GM23338 (cell line): Measurements from ENCODE around the gene CPNE6. TPM values are rescaled to one million over a fixed set of nuclear protein-coding genes. Genes with fewer than 3 reads are reported as not detected.

Experiments used
- ATAC-seq: fragments of 200-7000 bp; cut with Tn5 transposase; 3 replicates; pipeline ENCODE4 v1.9.1; 2020
- DNase-seq: peaks from one replicate; pipeline ENCODE4 v3.0.0-alpha.2; 2015; ENCODE audit warnings: low spot score
- H2AFZ ChIP-seq: fragments of 200-600 bp; sonication (generic); 2 replicates; pipeline ENCODE4 v1.8.0; 2016; ENCODE audit warnings: antibody characterized with exemption, mild to moderate bottlenecking, moderate library complexity
- H3F3A ChIP-seq: fragments of 200-600 bp; sonication (generic); replicated peaks from 2 replicates; pipeline ENCODE4 v1.8.0; 2017; ENCODE audit warnings: antibody characterized with exemption, mixed run types, low read depth
- H3K27ac ChIP-seq: fragments of 200-600 bp; sonication (generic); 2 replicates; pipeline ENCODE4 v1.6.1; 2016; ENCODE audit warnings: low read depth
- H3K27me3 ChIP-seq: fragments of 200-600 bp; sonication (generic); 2 replicates; pipeline ENCODE4 v1.8.0; 2016; ENCODE audit warnings: mild to moderate bottlenecking, mixed run types, moderate library complexity; ENCODE audit not compliant: insufficient read depth
- H3K36me3 ChIP-seq: fragments of 200-600 bp; sonication (generic); 2 replicates; pipeline ENCODE4 v1.8.0; 2016; ENCODE audit warnings: mild to moderate bottlenecking; ENCODE audit not compliant: insufficient read depth
- H3K4me1 ChIP-seq: fragments of 200-600 bp; sonication (generic); 2 replicates; pipeline ENCODE4 v1.8.0; 2016; ENCODE audit warnings: mild to moderate bottlenecking, moderate library complexity; ENCODE audit not compliant: insufficient read depth
- H3K4me2 ChIP-seq: fragments of 200-600 bp; sonication (generic); 2 replicates; pipeline ENCODE4 v1.7.1; 2017; ENCODE audit warnings: mixed run types
- H3K4me3 ChIP-seq: fragments of 200-600 bp; sonication (generic); 2 replicates; pipeline ENCODE4 v1.6.1; 2016; ENCODE audit warnings: mixed run types
- H3K79me2 ChIP-seq: fragments of 200-600 bp; sonication (generic); replicated peaks from 2 replicates; pipeline ENCODE4 v1.8.0; 2017; ENCODE audit warnings: mild to moderate bottlenecking; ENCODE audit not compliant: insufficient read depth
- H3K9me2 ChIP-seq: fragments of 200-600 bp; sonication (generic); 2 replicates; pipeline ENCODE4 v1.8.0; 2017; ENCODE audit not compliant: insufficient read depth
- H4K20me1 ChIP-seq: fragments of 200-600 bp; sonication (generic); replicated peaks from 2 replicates; pipeline ENCODE4 v1.8.0; 2017; ENCODE audit warnings: mild to moderate bottlenecking; ENCODE audit not compliant: insufficient read depth
- H3K27ac Mint-ChIP-seq: 2 replicates; pipeline ENCODE4 v1.8.0; 2020; ENCODE audit warnings: inconsistent platforms, mild to moderate bottlenecking, moderate library complexity, mixed read lengths
- H3K27me3 Mint-ChIP-seq: 3 replicates; pipeline ENCODE4 v1.8.0; 2022; ENCODE audit warnings: low read depth, mild to moderate bottlenecking, moderate library complexity, mixed read lengths, inconsistent platforms; ENCODE audit not compliant: insufficient read depth, poor library complexity
- H3K36me3 Mint-ChIP-seq: 3 replicates; pipeline ENCODE4 v1.8.0; 2021; ENCODE audit warnings: low read depth, mild to moderate bottlenecking, inconsistent platforms, moderate library complexity, mixed read lengths
- H3K4me1 Mint-ChIP-seq: 3 replicates; pipeline ENCODE4 v1.8.0; 2020; ENCODE audit warnings: mild to moderate bottlenecking, inconsistent platforms, mixed read lengths
- H3K4me3 Mint-ChIP-seq: 3 replicates; pipeline ENCODE4 v1.8.0; 2021; ENCODE audit warnings: moderate library complexity, mild to moderate bottlenecking, inconsistent platforms, mixed read lengths
- H3K9me3 Mint-ChIP-seq: 3 replicates; pipeline ENCODE4 v1.8.0; 2020; ENCODE audit warnings: moderate library complexity, mild to moderate bottlenecking, inconsistent platforms, mixed read lengths
- CREB1 ChIP-seq: fragments of 250-450 bp; sonication (Bioruptor Pico); IDR thresholded peaks from 2 replicates; pipeline ENCODE4 v1.5.0; 2020; ENCODE audit warnings: low read depth, mild to moderate bottlenecking, moderate library complexity
- CTCF ChIP-seq, 2 experiments: fragments of 200-600 bp in 1 of 2; sonication (generic) in 1 of 2; conservative IDR thresholded peaks; 2 replicates each; pipeline versions ENCODE4 v1.5.1 to v1.6.1; 2016 to 2017; ENCODE audit warnings: antibody characterized with exemption in 2 of 2, low read depth in 2 of 2, mild to moderate bottlenecking in 2 of 2, moderate library complexity in 1 of 2
- ETS1 ChIP-seq: IDR thresholded peaks from 2 replicates; pipeline ENCODE4 v1.6.1; 2016; ENCODE audit warnings: antibody characterized with exemption
- EZH2 ChIP-seq: fragments of 200-600 bp; sonication (generic); IDR thresholded peaks from one replicate; pipeline ENCODE4 v1.8.0; 2017; ENCODE audit warnings: antibody characterized with exemption, mild to moderate bottlenecking, low read depth; ENCODE audit not compliant: unreplicated experiment
- EZH2phosphoT487 ChIP-seq: fragments of 200-600 bp; sonication (generic); IDR thresholded peaks from one replicate; pipeline ENCODE4 v1.8.1; 2018; ENCODE audit warnings: antibody characterized with exemption; ENCODE audit not compliant: unreplicated experiment
- JUNB ChIP-seq: IDR thresholded peaks from one replicate; pipeline ENCODE4 v1.6.1; 2016; ENCODE audit warnings: antibody characterized with exemption; ENCODE audit not compliant: unreplicated experiment
- NANOG ChIP-seq: IDR thresholded peaks from 2 replicates; pipeline ENCODE4 v1.6.1; 2016; ENCODE audit warnings: antibody characterized with exemption, borderline replicate concordance
- POLR2AphosphoS5 ChIP-seq: IDR thresholded peaks from 2 replicates; pipeline ENCODE4 v1.6.1; 2016; ENCODE audit warnings: antibody characterized with exemption, low read depth
- REST ChIP-seq: IDR thresholded peaks from one replicate; pipeline ENCODE4 v1.6.1; 2018; ENCODE audit warnings: antibody characterized with exemption; ENCODE audit not compliant: unreplicated experiment
- STAT1 ChIP-seq: IDR thresholded peaks from one replicate; pipeline ENCODE4 v1.6.1; 2016; ENCODE audit warnings: antibody characterized with exemption; ENCODE audit not compliant: unreplicated experiment
- ZNF114 ChIP-seq: fragments of 250-450 bp; sonication (Bioruptor Pico); IDR thresholded peaks from 2 replicates; pipeline ENCODE4 v1.5.0; 2020; ENCODE audit warnings: mild to moderate bottlenecking, moderate library complexity
- ZNF331 ChIP-seq: fragments of 250-450 bp; sonication (Bioruptor Pico); IDR thresholded peaks from 2 replicates; pipeline ENCODE4 v1.5.0; 2020; ENCODE audit warnings: low read depth, mild to moderate bottlenecking, moderate library complexity
- polyA plus RNA-seq: library from polyadenylated mRNA; unstranded; fragments of >200 nt; fragmentation: Nextera tagmentation; extraction: Ambion mirVana; gene quantifications from 2 replicates; pipeline ENCODE4 v1.2.1, GENCODE V29; 2016
- total RNA-seq: library from RNA; depleted of rRNA; stranded (reverse); fragments of >200 nt; shearing (Covaris generic); gene quantifications from 2 replicates; pipeline ENCODE4 v1.2.3, GENCODE V29; 2014
- TF ChIP-seq, protein P1 (sequence below): fragments of 250-450 bp; sonication (Bioruptor Pico); IDR thresholded peaks from 2 replicates; pipeline ENCODE4 v1.5.0; 2020; ENCODE audit warnings: mild to moderate bottlenecking, moderate library complexity

CPNE6 gene
- total and polyA plus RNA-seq, 2 experiments from 2014 or later: 0.16 TPM; not detected in 1

- H3K27ac Mint-ChIP-seq: no peak overlapping the region
- Histone ChIP-seq H3K4me1 (no peaks in the 10 kb centered on the region), H4K20me1 (no peaks in the 10 kb centered on the region), H3K4me2 (no peak overlapping the region), H3K27me3 (no peaks in the 10 kb centered on the region), H3K27ac (no peak overlapping the region), H3K36me3 (no peaks in the 10 kb centered on the region), H3K79me2 (no peaks in the 10 kb centered on the region), H3K9me2 (no peaks in the 10 kb centered on the region), H2AFZ (no peak overlapping the region), H3K4me3 (no peak overlapping the region), H3F3A (no peaks in the 10 kb centered on the region)
- ATAC-seq (no peak), DNase-seq (no peak)
- peaks cover 6% of the 10 kb centered on the region; the same call in 2 of the 3 replicates for H3K36me3 Mint-ChIP-seq
- no peak overlapping the region for H3K4me3 Mint-ChIP-seq
- no peaks in the 10 kb centered on the region; the same call in 2 of the 3 replicates for H3K9me3 Mint-ChIP-seq
- peaks cover 7% of the 10 kb centered on the region; the same call in 1 of the 3 replicates for H3K4me1 Mint-ChIP-seq
- H3K27me3 Mint-ChIP-seq: peaks cover 2% of the 10 kb centered on the region
- TF ChIP-seq ZNF331 (CRISPR knock-in tag): no peak
- no peak for TF ChIP-seq STAT1
- TF ChIP-seq CREB1: no peak
- TF ChIP-seq POLR2AphosphoS5: no peak
- TF ChIP-seq EZH2: no peak
- TF ChIP-seq JUNB: no peak
- no peak for TF ChIP-seq ZNF114
- no peak for TF ChIP-seq CTCF (conservative IDR thresholded peaks at IDR 0.05; ENCODE audit: low read depth in 2 of 2)
- TF ChIP-seq ETS1: no peak
- TF ChIP-seq NANOG: no peak
- TF ChIP-seq, protein P1, sequence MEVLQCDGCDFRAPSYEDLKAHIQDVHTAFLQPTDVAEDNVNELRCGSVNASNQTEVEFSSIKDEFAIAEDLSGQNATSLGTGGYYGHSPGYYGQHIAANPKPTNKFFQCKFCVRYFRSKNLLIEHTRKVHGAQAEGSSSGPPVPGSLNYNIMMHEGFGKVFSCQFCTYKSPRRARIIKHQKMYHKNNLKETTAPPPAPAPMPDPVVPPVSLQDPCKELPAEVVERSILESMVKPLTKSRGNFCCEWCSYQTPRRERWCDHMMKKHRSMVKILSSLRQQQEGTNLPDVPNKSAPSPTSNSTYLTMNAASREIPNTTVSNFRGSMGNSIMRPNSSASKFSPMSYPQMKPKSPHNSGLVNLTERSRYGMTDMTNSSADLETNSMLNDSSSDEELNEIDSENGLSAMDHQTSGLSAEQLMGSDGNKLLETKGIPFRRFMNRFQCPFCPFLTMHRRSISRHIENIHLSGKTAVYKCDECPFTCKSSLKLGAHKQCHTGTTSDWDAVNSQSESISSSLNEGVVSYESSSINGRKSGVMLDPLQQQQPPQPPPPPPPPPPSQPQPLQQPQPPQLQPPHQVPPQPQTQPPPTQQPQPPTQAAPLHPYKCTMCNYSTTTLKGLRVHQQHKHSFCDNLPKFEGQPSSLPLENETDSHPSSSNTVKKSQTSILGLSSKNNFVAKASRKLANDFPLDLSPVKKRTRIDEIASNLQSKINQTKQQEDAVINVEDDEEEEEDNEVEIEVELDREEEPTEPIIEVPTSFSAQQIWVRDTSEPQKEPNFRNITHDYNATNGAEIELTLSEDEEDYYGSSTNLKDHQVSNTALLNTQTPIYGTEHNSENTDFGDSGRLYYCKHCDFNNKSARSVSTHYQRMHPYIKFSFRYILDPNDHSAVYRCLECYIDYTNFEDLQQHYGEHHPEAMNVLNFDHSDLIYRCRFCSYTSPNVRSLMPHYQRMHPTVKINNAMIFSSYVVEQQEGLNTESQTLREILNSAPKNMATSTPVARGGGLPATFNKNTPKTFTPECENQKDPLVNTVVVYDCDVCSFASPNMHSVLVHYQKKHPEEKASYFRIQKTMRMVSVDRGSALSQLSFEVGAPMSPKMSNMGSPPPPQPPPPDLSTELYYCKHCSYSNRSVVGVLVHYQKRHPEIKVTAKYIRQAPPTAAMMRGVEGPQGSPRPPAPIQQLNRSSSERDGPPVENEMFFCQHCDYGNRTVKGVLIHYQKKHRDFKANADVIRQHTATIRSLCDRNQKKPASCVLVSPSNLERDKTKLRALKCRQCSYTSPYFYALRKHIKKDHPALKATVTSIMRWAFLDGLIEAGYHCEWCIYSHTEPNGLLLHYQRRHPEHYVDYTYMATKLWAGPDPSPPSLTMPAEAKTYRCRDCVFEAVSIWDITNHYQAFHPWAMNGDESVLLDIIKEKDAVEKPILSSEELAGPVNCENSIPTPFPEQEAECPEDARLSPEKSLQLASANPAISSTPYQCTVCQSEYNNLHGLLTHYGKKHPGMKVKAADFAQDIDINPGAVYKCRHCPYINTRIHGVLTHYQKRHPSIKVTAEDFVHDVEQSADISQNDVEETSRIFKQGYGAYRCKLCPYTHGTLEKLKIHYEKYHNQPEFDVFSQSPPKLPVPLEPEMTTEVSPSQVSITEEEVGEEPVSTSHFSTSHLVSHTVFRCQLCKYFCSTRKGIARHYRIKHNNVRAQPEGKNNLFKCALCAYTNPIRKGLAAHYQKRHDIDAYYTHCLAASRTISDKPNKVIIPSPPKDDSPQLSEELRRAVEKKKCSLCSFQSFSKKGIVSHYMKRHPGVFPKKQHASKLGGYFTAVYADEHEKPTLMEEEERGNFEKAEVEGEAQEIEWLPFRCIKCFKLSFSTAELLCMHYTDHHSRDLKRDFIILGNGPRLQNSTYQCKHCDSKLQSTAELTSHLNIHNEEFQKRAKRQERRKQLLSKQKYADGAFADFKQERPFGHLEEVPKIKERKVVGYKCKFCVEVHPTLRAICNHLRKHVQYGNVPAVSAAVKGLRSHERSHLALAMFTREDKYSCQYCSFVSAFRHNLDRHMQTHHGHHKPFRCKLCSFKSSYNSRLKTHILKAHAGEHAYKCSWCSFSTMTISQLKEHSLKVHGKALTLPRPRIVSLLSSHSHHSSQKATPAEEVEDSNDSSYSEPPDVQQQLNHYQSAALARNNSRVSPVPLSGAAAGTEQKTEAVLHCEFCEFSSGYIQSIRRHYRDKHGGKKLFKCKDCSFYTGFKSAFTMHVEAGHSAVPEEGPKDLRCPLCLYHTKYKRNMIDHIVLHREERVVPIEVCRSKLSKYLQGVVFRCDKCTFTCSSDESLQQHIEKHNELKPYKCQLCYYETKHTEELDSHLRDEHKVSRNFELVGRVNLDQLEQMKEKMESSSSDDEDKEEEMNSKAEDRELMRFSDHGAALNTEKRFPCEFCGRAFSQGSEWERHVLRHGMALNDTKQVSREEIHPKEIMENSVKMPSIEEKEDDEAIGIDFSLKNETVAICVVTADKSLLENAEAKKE (CRISPR knock-in tag): no peak
- TF ChIP-seq EZH2phosphoT487: no peak
- TF ChIP-seq REST: no peak
These were observed 7.1 kb upstream of the CPNE6 start for GRCh38 chr14:24064091-24064795.
